Stomach smooth muscle (tissue), 2 donors: Measurements from ENCODE around the gene NOLC1.

Experiments used
- H3K27ac ChIP-seq: one replicate; pipeline ENCODE4 v1.7.0; 2013; ENCODE audit warnings: mild to moderate bottlenecking, low read length, inconsistent platforms
- H3K27me3 ChIP-seq, 2 donors: one replicate each; pipeline ENCODE4 v1.7.0; 2013; ENCODE audit warnings: low read length in 2 of 2; ENCODE audit not compliant: insufficient read depth in 2 of 2, control insufficient read depth in 1 of 2
- H3K36me3 ChIP-seq, 2 donors: one replicate each; pipeline ENCODE4 v1.7.0; 2013; ENCODE audit warnings: low read length in 2 of 2; ENCODE audit not compliant: control insufficient read depth in 2 of 2, insufficient read depth in 2 of 2
- H3K4me1 ChIP-seq: one replicate; pipeline ENCODE4 v1.7.0; 2013; ENCODE audit warnings: low read length; ENCODE audit not compliant: control insufficient read depth, insufficient read depth
- H3K4me3 ChIP-seq, 2 donors: one replicate each; pipeline ENCODE4 v1.7.0; 2013; ENCODE audit warnings: low read length in 2 of 2
- H3K9ac ChIP-seq, 2 donors: one replicate each; pipeline ENCODE4 v1.7.0; 2013; ENCODE audit warnings: low read length in 2 of 2, mild to moderate bottlenecking in 1 of 2
- H3K9me3 ChIP-seq, 2 donors: one replicate each; pipeline ENCODE4 v1.7.0; 2013; ENCODE audit warnings: low read length in 2 of 2; ENCODE audit not compliant: control insufficient read depth in 2 of 2
- donor health status: healthy.
- donor health status: Pancreatic carcinoma.

NOLC1 gene

DNA sequence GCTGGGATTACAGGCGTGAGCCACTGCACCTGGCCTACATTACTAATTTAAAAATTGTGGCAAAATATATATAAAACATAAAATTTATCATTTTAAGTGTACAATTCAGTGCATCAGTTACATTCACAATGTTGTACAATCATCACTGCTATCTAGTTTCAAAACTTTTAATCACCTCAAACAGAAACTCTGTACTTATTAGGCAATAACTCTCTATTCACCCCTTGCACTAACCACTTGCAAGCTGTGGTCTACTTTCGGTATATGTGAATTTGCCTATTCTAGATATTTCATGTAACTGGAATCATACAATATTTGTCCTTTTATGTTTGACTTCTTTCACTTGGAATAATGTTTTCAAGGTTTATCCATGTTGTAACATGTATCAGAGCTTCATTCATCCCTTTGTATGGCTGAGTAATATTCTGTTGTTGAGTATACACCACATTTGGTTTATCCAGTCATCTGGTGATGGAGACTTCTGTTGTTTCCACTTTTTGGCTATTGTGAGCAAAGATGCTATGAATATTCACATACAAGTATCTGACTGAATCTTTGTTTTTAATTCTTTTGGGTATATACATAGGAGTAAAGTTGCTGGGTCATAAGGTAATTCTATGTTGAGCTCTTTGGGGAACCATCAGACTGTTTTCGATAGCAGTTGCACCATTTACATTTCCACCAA is 59.6 kb downstream of the NOLC1 start:
- no peak overlapping the region for H3K9ac ChIP-seq
- H3K27ac ChIP-seq, result no peak overlapping the region
- H3K36me3 ChIP-seq, result no peaks in the 10 kb centered on the region
- H3K9me3 ChIP-seq, result no peaks in the 10 kb centered on the region
- H3K27me3 ChIP-seq, result no peaks in the 10 kb centered on the region
- no peak overlapping the region for H3K4me3 ChIP-seq
- peaks cover 3% of the 10 kb centered on the region for H3K4me1 ChIP-seq
